Calu3 (cell line): ENCODE data around the gene ZC3HAV1. TPM values are rescaled to one million over a fixed set of nuclear protein-coding genes. Genes with fewer than 3 reads are reported as not detected.

Experiments
- BruUV-seq: library from RNA; stranded (reverse); fragments of 400-500 nt; replicated peaks from 2 replicates; lab custom pipeline; 2021; lab: Mats Ljungman, UMichigan
- CTCF ChIA-PET: fragments of 300-600 bp; sonication (Branson Sonifier 250); formaldehyde crosslinking; loops from one replicate; lab custom pipeline; 2022; ENCODE audit warnings: antibody characterized with exemption; lab: Charles Lee
- DNase-seq: peaks from one replicate; pipeline ENCODE4 v3.0.0; 2022
- H3K27ac Mint-ChIP-seq: one replicate; pipeline ENCODE4 v1.8.0; 2022; ENCODE audit warnings: mixed read lengths; ENCODE audit not compliant: unreplicated experiment
- H3K27me3 Mint-ChIP-seq: one replicate; pipeline ENCODE4 v1.8.0; 2022; ENCODE audit warnings: mixed read lengths; ENCODE audit not compliant: unreplicated experiment
- H3K36me3 Mint-ChIP-seq: one replicate; pipeline ENCODE4 v1.8.0; 2022; ENCODE audit warnings: mild to moderate bottlenecking, moderate library complexity, mixed read lengths; ENCODE audit not compliant: insufficient read depth, unreplicated experiment
- H3K4me1 Mint-ChIP-seq: one replicate; pipeline ENCODE4 v1.8.0; 2022; ENCODE audit warnings: mild to moderate bottlenecking, low read depth, mixed read lengths; ENCODE audit not compliant: unreplicated experiment
- H3K4me3 Mint-ChIP-seq: one replicate; pipeline ENCODE4 v1.8.0; 2022; ENCODE audit warnings: mild to moderate bottlenecking, low read depth, moderate library complexity, mixed read lengths; ENCODE audit not compliant: unreplicated experiment
- H3K9me3 Mint-ChIP-seq: one replicate; pipeline ENCODE4 v1.8.0; 2022; ENCODE audit warnings: low read depth, mixed read lengths; ENCODE audit not compliant: unreplicated experiment
- CTCF ChIP-seq: fragments of 200-600 bp; IDR thresholded peaks from one replicate; pipeline ENCODE4 v1.8.0; 2022; ENCODE audit warnings: antibody characterized with exemption; ENCODE audit not compliant: unreplicated experiment
- intact Hi-C: fragments of 100-400 bp; cut with micrococcal nuclease; formaldehyde crosslinking; loops from one replicate; pipeline ENCODE4 v1.10.0; 2022; ENCODE audit not compliant: unreplicated experiment
- total RNA-seq: library from RNA; stranded (reverse); gene quantifications from 2 replicates; pipeline ENCODE4 v1.2.3, GENCODE V29; 2022

ZC3HAV1 gene
- total RNA-seq, 1 experiment from 2014 or later: 63.4 TPM

DNA sequence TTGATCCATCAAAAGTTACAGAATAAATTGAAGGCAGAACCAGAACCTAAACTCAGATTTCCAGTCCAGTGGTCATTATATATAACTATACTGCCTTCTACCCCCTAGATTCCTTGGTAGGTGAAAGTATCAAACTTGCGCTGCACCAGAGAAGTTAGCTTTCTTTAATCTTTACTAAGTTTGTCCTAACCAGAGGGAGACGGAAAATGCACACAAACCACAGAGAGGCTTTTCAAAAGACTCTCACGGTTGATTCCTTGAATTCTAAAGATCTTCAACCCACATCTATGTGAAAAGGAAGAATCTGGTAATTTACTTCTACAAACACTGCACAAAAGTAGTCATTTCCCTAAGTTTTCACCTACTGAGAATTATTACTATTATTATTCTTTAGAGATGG, 110.1 kb downstream of the ZC3HAV1 start:
- intact Hi-C loops: no loop called here
- BruUV-seq: no TSS peak
- TF ChIP-seq CTCF: no peak
- CTCF ChIA-PET: no interaction called here
- H3K9me3 Mint-ChIP-seq: no peaks in the 10 kb centered on the region
- H3K27ac Mint-ChIP-seq: no peak overlapping the region
- no peaks in the 10 kb centered on the region for H3K27me3 Mint-ChIP-seq
- no peak for DNase-seq
- no peaks in the 10 kb centered on the region for H3K4me1 Mint-ChIP-seq
- H3K36me3 Mint-ChIP-seq: no peaks in the 10 kb centered on the region
- no peak overlapping the region for H3K4me3 Mint-ChIP-seq

Other genes starting within 250 kb of the ZC3HAV1 start
- gene KIAA1549, start 128.3 kb downstream of the ZC3HAV1 start, total RNA-seq: 7.2 and 10.4 TPM in 2 replicates
- 13.7 and 15.0 TPM in 2 replicates for gene ZC3HAV1L, start 73.7 kb downstream of the ZC3HAV1 start, total RNA-seq
- 19.2 and 23.0 TPM in 2 replicates for gene UBN2, start 121.5 kb upstream of the ZC3HAV1 start, total RNA-seq
- gene FMC1, start 231.6 kb upstream of the ZC3HAV1 start, total RNA-seq: 2.9 and 9.1 TPM in 2 replicates